ENCODE results near the gene OOSP4B. TPM values are rescaled to one million over a fixed set of nuclear protein-coding genes. Genes with fewer than 3 reads are reported as not detected.

OOSP4B gene
- total RNA-seq, 1 experiment from 2014 or later, result not detected

DNA sequence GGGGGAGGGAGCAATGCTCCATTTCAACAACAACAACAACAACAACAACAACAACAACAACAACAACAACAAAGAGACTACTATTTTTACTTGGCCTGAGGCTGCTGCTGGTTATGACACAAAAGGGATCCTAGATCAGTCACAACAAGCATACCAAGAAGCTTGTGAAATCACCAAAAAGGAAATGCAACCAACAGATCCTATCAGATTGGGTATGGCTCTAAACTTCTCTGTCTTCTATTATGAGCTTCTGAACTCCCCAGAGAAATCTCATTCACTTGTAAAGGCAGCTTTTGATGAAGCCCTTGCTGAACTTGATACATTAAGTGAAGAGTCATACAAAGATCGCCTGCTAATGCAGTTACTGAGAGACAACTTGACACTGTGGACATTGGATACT lies 61.0 kb downstream of the OOSP4B start:
- BruUV-seq (replicated peaks), result no TSS peak
- no peak for DNase-seq (ENCODE audit: low spot score)
- no peaks in the 10 kb centered on the region for H3K4me1 ChIP-seq (ENCODE audit: insufficient read depth, low read length, poor library complexity, severe bottlenecking)
- ChIA-PET CTCF (no interaction called here), POLR2A (ENCODE audit: low non-redundant PET) (no interaction called here)
- no peaks in the 10 kb centered on the region for H3K36me3 ChIP-seq (ENCODE audit: insufficient read depth, low read length, poor library complexity, severe bottlenecking)
- H3K9me3 ChIP-seq (ENCODE audit: low read depth, low read length, poor library complexity, severe bottlenecking), result no peaks in the 10 kb centered on the region
- TF ChIP-seq EZH2 (IDR thresholded peaks at IDR 0.05; ENCODE audit: borderline replicate concordance, low read depth, low read length, poor library complexity, severe bottlenecking), result no peak
- TF ChIP-seq, protein P1, sequence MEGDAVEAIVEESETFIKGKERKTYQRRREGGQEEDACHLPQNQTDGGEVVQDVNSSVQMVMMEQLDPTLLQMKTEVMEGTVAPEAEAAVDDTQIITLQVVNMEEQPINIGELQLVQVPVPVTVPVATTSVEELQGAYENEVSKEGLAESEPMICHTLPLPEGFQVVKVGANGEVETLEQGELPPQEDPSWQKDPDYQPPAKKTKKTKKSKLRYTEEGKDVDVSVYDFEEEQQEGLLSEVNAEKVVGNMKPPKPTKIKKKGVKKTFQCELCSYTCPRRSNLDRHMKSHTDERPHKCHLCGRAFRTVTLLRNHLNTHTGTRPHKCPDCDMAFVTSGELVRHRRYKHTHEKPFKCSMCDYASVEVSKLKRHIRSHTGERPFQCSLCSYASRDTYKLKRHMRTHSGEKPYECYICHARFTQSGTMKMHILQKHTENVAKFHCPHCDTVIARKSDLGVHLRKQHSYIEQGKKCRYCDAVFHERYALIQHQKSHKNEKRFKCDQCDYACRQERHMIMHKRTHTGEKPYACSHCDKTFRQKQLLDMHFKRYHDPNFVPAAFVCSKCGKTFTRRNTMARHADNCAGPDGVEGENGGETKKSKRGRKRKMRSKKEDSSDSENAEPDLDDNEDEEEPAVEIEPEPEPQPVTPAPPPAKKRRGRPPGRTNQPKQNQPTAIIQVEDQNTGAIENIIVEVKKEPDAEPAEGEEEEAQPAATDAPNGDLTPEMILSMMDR (conservative IDR thresholded peaks at IDR 0.05; ENCODE audit: low read depth, low read length), result no peak
- peaks cover 54% of the 10 kb centered on the region for H3K27me3 ChIP-seq (replicated peaks; ENCODE audit: insufficient read depth, low read depth, low read length, poor library complexity)
- no peak overlapping the region for H3K27ac ChIP-seq (ENCODE audit: low read depth, low read length, poor library complexity, severe bottlenecking)
- intact Hi-C loops (cut with micrococcal nuclease; ENCODE audit: unreplicated experiment), result no loop called here
- H3K4me3 ChIP-seq (ENCODE audit: low read depth, low read length, poor library complexity, severe bottlenecking), result no peak overlapping the region

- POLR2A ChIA-PET (ENCODE audit: low non-redundant PET), result no interaction called here
Measured at GRCh38 chr11:60078745-60079144, 61.8 kb downstream of the OOSP4B start.

DNA sequence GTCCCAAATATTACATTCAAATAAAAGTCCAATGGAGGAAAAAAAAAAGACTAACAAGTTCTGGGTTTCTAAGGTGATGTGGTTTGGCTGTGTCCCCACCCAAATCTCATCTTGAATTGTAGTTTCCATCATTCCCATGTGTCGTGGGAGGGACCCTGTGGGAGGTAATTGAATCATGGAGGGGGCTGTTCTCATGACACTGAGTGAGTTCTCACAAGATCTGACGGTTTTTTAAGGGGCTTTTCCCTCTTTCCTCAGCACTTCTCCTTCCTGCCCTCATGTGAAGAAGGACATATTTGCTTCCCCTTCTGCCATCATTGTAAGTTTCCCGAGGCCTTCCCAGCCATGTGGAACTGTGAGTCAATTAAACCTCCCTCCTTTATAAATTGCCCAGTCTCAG lies 63.6 kb downstream of the OOSP4B start:
- intact Hi-C loops (cut with micrococcal nuclease; ENCODE audit: unreplicated experiment), result no loop called here
- no TSS peak for BruUV-seq (replicated peaks)
- no peak for DNase-seq (ENCODE audit: low spot score)
- H3K4me1 ChIP-seq (ENCODE audit: insufficient read depth, low read length, poor library complexity, severe bottlenecking), result no peaks in the 10 kb centered on the region
- ChIA-PET POLR2A (ENCODE audit: low non-redundant PET) (no interaction called here), CTCF (no interaction called here)
- no peak overlapping the region for H3K27ac ChIP-seq (ENCODE audit: low read depth, low read length, poor library complexity, severe bottlenecking)
- H3K9me3 ChIP-seq (ENCODE audit: low read depth, low read length, poor library complexity, severe bottlenecking), result no peaks in the 10 kb centered on the region
- TF ChIP-seq EZH2 (IDR thresholded peaks at IDR 0.05; ENCODE audit: borderline replicate concordance, low read depth, low read length, poor library complexity, severe bottlenecking), result no peak
- TF ChIP-seq, protein P1 (conservative IDR thresholded peaks at IDR 0.05; ENCODE audit: low read depth, low read length), result no peak
- no peak overlapping the region for H3K4me3 ChIP-seq (ENCODE audit: low read depth, low read length, poor library complexity, severe bottlenecking)
- H3K36me3 ChIP-seq (ENCODE audit: insufficient read depth, low read length, poor library complexity, severe bottlenecking), result no peaks in the 10 kb centered on the region
- H3K27me3 ChIP-seq (replicated peaks; ENCODE audit: insufficient read depth, low read depth, low read length, poor library complexity), result peaks cover 60% of the 10 kb centered on the region

More at GRCh38 chr11:60078745-60079144, 61.8 kb downstream of the OOSP4B start:
- CTCF ChIA-PET, result no interaction called here
- Histone ChIP-seq H3K36me3 (ENCODE audit: insufficient read depth, low read length, poor library complexity, severe bottlenecking) (no peaks in the 10 kb centered on the region), H3K27ac (ENCODE audit: low read depth, low read length, poor library complexity, severe bottlenecking) (no peak overlapping the region), H3K9me3 (ENCODE audit: low read depth, low read length, poor library complexity, severe bottlenecking) (no peaks in the 10 kb centered on the region), H3K4me3 (ENCODE audit: low read depth, low read length, poor library complexity, severe bottlenecking) (no peak overlapping the region), H3K27me3 (replicated peaks; ENCODE audit: insufficient read depth, low read depth, low read length, poor library complexity) (peaks cover 54% of the 10 kb centered on the region), H3K4me1 (ENCODE audit: insufficient read depth, low read length, poor library complexity, severe bottlenecking) (no peaks in the 10 kb centered on the region)
- no peak for DNase-seq (ENCODE audit: low spot score)
- no TSS peak for BruUV-seq (replicated peaks)
- intact Hi-C loops (cut with micrococcal nuclease; ENCODE audit: unreplicated experiment), result no loop called here
- TF ChIP-seq EZH2 (IDR thresholded peaks at IDR 0.05; ENCODE audit: borderline replicate concordance, low read depth, low read length, poor library complexity, severe bottlenecking), result no peak
- TF ChIP-seq, protein P1 (conservative IDR thresholded peaks at IDR 0.05; ENCODE audit: low read depth, low read length), result no peak

Other genes with a start within 250 kb of the OOSP4B start
- gene MRPL16, start 206.4 kb upstream of the OOSP4B start, total RNA-seq (2021), result 53.4 and 57.5 TPM in 2 replicates
- not detected in 2 replicates for gene CBLIF, start 171.7 kb upstream of the OOSP4B start, total RNA-seq (2021)
- not detected in 2 replicates for gene TCN1, start 150.7 kb upstream of the OOSP4B start, total RNA-seq (2021)
- gene OOSP3, start 138.4 kb upstream of the OOSP4B start, total RNA-seq (2021), result not detected in 2 replicates
- not detected in 2 replicates for gene OOSP1, start 78.7 kb upstream of the OOSP4B start, total RNA-seq (2021)
- gene OOSP4A, start 53.1 kb upstream of the OOSP4B start, total RNA-seq (2021), result not detected in 2 replicates
- gene OOSP2, start 23.2 kb downstream of the OOSP4B start, total RNA-seq (2021), result not detected in 2 replicates
- not detected in 2 replicates for gene MS4A3, start 39.5 kb downstream of the OOSP4B start, total RNA-seq (2021)
- gene MS4A2, start 71.5 kb downstream of the OOSP4B start, total RNA-seq (2021), result not detected in 2 replicates
- not detected in 2 replicates for gene MS4A6A, start 165.9 kb downstream of the OOSP4B start, total RNA-seq (2021)
- gene MS4A4E, start 226.0 kb downstream of the OOSP4B start, total RNA-seq (2021), result not detected in 2 replicates

Data from A673 (cell line).